ACC112 (cell line): ENCODE measurements around the gene RUSC1.

Experiments used
- H2AFZ ChIP-seq: fragments of 200-600 bp; sonication (generic); one replicate; pipeline ENCODE4 v1.6.0; 2017; ENCODE audit warnings: antibody characterized with exemption, low read length; ENCODE audit not compliant: unreplicated experiment
- H3K27ac ChIP-seq: fragments of 200-600 bp; sonication (generic); 2 replicates; pipeline ENCODE4 v1.5.1; 2014; ENCODE audit warnings: low read depth, mild to moderate bottlenecking, antibody characterized with exemption, low read length, moderate library complexity
- H3K27me3 ChIP-seq: fragments of 200-600 bp; sonication (generic); 2 replicates; pipeline ENCODE4 v1.6.1; 2014; ENCODE audit warnings: mild to moderate bottlenecking, antibody characterized with exemption, low read length, moderate library complexity, mixed read lengths; ENCODE audit not compliant: insufficient read depth
- H3K36me3 ChIP-seq: fragments of 200-600 bp; sonication (generic); 2 replicates; pipeline ENCODE4 v1.6.1; 2016; ENCODE audit warnings: mild to moderate bottlenecking, antibody characterized with exemption, low read length, moderate library complexity, mixed read lengths; ENCODE audit not compliant: insufficient read depth
- H3K4me1 ChIP-seq: fragments of 200-600 bp; sonication (generic); one replicate; pipeline ENCODE4 v1.6.1; 2016; ENCODE audit warnings: low read length, mixed read lengths; ENCODE audit not compliant: insufficient read depth, unreplicated experiment, control insufficient read depth
- H3K4me3 ChIP-seq: fragments of 200-600 bp; sonication (generic); 2 replicates; pipeline ENCODE4 v1.5.1; 2014; ENCODE audit warnings: mild to moderate bottlenecking, low read depth, low read length
- H3K79me2 ChIP-seq: fragments of 200-600 bp; sonication (generic); one replicate; pipeline ENCODE4 v1.6.0; 2016; ENCODE audit warnings: low read length; ENCODE audit not compliant: control insufficient read depth, unreplicated experiment, insufficient read depth

RUSC1 gene

DNA sequence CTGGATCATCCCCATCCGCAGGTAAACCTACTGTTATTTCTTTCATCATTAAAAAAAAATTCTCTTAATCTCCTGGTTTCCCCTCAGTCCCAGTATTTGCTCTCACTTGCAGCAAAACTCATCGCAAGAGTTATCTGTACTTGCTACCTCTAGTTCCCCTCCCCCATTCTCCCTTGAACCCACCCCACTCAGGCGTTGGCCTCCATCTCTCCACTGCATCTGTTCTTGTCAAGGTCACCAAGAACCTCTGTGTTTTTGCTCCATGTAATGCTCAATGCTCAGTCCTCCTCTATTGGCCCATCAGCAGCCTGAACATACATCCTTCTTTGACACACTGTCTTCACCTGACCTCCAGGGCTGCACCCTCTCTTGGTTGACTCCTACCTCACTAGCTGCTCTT lies 24.0 kb upstream of the RUSC1 start:
- Histone ChIP-seq H3K4me1 (no peaks in the 10 kb centered on the region), H3K36me3 (no peaks in the 10 kb centered on the region), H3K27me3 (peaks cover 52% of the 10 kb centered on the region), H3K79me2 (no peaks in the 10 kb centered on the region), H2AFZ (no peak overlapping the region), H3K27ac (no peak overlapping the region), H3K4me3 (no peak overlapping the region)

DNA sequence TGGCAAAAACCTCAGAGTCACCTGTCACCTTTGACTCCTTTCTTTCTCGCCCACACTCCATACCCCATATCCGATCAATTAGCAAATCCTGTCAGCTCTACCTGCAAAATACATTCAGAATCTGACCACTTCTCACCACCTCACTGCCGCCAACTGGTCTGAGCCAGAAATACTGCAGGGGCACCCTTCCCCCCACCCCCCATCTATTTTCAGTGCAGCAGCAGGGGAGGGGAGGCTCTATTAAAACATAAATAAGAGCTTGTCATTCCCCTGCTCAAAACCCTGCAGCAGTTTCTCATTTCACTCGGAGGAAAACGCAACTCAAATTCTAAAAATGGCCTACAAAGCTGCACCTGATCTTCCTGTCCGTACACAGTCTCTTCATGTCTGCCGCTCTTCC lies 23.3 kb upstream of the RUSC1 start:
- Histone ChIP-seq H3K79me2 (no peaks in the 10 kb centered on the region), H3K27ac (no peak overlapping the region), H3K36me3 (no peaks in the 10 kb centered on the region), H2AFZ (no peak overlapping the region), H3K27me3 (peaks cover 52% of the 10 kb centered on the region), H3K4me3 (no peak overlapping the region), H3K4me1 (no peaks in the 10 kb centered on the region)

DNA sequence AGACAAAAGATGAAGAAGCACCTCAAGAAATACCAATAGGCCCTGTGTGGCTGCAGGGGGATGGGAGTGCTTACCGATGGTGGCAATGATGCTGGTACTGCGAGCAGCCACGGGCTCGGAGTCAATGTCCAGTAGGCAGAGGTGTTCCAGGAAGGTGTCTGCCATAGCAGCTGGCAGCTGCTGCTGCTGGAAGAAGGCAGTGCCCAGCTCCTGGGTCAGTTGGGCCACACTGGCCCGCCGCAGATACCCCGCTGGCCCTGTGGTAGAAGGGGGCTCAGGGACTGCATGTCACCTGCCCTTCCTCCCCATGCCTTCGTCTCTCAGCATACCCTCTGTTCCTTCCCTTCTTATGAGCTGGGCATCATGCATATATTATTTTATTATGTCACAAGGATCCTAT lies 20.7 kb upstream of the RUSC1 start:
- Histone ChIP-seq H3K4me3 (no peak overlapping the region), H3K79me2 (no peaks in the 10 kb centered on the region), H3K36me3 (no peaks in the 10 kb centered on the region), H3K27ac (no peak overlapping the region), H3K4me1 (no peaks in the 10 kb centered on the region), H2AFZ (no peak overlapping the region), H3K27me3 (peaks cover 27% of the 10 kb centered on the region)

DNA sequence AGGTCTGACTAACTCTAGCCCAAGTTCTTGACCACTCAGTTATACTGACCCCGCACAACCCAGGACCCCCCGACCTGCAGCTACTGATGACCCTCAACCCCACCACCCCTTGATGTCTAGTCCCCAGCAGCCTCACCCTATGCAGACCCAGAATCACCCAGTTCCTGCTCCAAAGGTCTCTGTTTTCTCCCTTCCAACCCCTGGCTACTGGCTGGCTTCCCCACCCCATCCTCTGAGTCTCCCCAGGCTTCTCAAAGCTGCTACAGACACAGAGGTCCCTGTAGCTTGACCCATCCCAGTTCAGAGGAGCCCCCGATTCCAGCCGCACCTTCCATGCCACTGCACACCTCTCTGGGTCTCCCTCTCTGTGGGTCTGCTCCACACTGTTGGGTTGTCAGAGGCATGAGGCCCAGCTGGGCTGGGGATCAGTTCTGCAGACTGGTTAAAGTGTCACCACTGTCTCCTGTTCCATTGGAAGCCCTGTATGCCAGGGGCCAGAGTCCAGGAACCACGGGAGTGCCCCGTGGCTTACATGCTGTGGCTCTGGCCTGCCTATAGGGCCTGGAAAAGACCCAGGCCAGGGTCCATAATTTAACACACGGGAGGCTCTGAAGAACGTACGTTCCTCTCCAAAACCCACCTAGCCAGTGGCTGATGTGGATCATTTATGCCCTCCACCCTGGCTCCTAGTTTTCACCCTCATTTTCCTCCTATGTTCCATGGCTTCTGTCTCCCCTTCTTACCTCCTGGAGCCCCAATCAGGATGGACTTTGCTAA lies 20.0 kb upstream of the RUSC1 start:
- H3K27me3 ChIP-seq: peaks cover 20% of the 10 kb centered on the region
- no peak overlapping the region for H3K4me3 ChIP-seq
- no peaks in the 10 kb centered on the region for H3K79me2 ChIP-seq
- H3K27ac ChIP-seq: no peak overlapping the region
- H3K36me3 ChIP-seq: no peaks in the 10 kb centered on the region
- peaks cover under 1% of the 10 kb centered on the region for H3K4me1 ChIP-seq
- no peak overlapping the region for H2AFZ ChIP-seq

DNA sequence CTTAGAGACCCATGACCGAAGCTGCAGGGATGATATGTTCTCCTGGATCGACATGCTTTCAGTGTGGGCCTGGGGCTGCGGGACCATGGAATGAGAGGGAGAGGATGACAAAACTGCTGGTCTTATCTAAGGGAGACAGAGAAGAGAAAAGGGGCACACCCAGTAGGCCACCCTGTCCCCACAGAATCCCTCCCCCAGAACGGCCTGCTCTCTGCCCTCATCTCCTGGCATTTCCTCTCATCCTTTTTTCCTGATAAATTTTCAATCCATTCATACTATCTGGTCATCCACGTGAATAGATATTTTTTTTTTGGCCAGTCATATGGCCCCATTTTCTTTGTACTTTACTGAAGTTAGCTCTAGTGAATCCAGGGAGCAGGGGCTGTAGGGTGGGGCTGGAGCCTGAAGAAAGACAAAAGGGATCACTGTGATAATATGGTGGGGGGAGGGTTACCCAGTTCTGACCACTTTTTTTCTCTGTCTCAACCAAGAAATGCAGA lies 19.3 kb upstream of the RUSC1 start, which contains the start of gene PKLR:
TSS of gene PKLR (minus strand) at position 97 of the 500 bp plus-strand sequence. CDS start at position 54, 43 bp downstream.
- no peak within 1 kb of the TSS for H3K27ac ChIP-seq
- H2AFZ ChIP-seq: no peak within 1 kb of the TSS
- peaks cover 4% of the 10 kb centered on the region for H3K4me1 ChIP-seq
- H3K36me3 ChIP-seq: no peaks in the 10 kb centered on the region
- H3K27me3 ChIP-seq: peaks cover 13% of the 10 kb centered on the region
- H3K4me3 ChIP-seq: no peak within 1 kb of the TSS
- no peaks in the 10 kb centered on the region for H3K79me2 ChIP-seq

DNA sequence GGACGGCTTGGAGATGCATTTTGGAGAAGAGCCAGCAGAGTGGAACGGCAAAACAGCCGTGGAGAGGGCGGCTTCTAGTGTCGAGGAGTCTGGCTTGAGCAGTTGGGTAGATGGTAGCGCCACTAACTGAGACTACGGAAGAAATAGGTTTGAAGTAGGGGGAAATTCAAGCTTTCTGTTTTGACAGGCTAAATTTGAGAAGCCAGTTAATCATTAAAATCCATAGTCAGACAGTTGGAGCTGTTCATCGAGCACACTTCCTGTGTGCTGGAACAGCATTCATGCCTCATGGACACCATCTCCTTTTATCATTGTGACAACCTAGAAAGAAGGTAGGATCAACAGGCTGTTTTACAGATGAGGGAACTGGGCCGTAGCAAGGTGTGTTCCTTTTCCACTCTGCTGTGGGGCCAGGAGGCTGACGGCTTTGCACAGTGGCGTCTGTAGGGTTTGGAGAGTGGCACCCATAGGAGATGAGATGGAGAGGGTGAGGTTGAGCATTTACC lies 16.1 kb upstream of the RUSC1 start:
- H3K4me3 ChIP-seq: no peak overlapping the region

DNA sequence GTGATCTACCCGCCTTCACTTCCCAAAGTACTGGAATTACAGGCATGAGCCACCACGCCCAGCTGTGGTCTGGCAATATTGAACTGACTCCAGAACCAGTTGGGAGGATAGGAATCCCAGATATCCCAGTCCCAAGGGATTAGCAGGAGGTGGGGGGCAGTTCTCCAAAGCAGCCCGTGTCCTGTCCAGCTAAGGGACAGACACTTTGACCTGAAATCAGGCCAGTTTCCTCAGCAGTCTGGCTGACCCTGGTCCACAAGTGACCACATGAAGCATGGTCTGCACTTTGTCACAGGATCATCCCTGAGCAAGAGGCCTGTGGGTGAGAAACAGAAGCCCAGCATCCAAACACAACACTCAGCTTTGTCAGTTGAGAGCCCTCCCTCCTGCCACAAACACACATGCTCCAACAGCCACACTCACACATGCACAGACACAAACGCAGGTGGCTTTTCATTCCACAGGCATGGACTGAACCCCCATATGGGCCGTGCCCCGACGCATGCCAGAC lies 14.8 kb upstream of the RUSC1 start:
- peaks cover 22% of the 10 kb centered on the region for H3K79me2 ChIP-seq

More for the DNA sequence above, 16.1 kb upstream of the RUSC1 start:
- H2AFZ ChIP-seq: no peak overlapping the region
- H3K4me1 ChIP-seq: peaks cover 10% of the 10 kb centered on the region
- no peaks in the 10 kb centered on the region for H3K27me3 ChIP-seq
- H3K79me2 ChIP-seq: peaks cover 9% of the 10 kb centered on the region
- no peaks in the 10 kb centered on the region for H3K36me3 ChIP-seq
- H3K27ac ChIP-seq: no peak overlapping the region

DNA sequence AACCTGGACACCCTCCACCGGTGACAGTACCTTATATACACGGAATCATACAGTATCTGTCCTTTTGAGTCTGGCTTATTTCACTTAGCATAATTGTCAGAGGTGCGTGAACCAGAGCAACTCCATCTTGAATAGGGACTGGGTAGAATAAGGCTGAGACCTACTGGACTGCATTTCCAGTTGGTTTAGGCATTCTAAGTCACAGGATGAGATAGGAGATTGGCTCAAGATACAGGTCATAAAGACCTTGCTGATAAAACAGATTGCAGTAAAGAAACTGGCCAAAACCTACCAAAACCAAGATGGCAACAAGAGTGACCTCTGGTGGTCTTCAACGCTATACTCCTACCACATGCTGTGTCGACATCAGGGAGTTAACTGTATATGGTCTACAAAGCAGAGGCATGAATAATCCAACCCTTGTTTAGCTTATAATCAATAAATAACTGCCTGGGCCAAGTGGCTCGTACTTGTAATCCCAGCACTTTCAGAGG lies 13.4 kb upstream of the RUSC1 start:
- Histone ChIP-seq H3K27me3 (no peaks in the 10 kb centered on the region), H3K4me1 (peaks cover 24% of the 10 kb centered on the region), H3K4me3 (no peak overlapping the region), H3K27ac (0 out of 2 replicates have a peak overlapping the region, but pooled peaks have one; percentile 97), H2AFZ (no peak overlapping the region), H3K79me2 (peaks cover 34% of the 10 kb centered on the region), H3K36me3 (peaks cover under 1% of the 10 kb centered on the region; the same call in 1 of the 2 replicates)

More for the DNA sequence above, 14.8 kb upstream of the RUSC1 start:
- H3K27ac ChIP-seq: no peak overlapping the region
- H2AFZ ChIP-seq: peak overlapping the region; percentile 3
- no peaks in the 10 kb centered on the region for H3K36me3 ChIP-seq
- peaks cover 20% of the 10 kb centered on the region for H3K4me1 ChIP-seq
- H3K4me3 ChIP-seq: no peak overlapping the region
- H3K27me3 ChIP-seq: no peaks in the 10 kb centered on the region

DNA sequence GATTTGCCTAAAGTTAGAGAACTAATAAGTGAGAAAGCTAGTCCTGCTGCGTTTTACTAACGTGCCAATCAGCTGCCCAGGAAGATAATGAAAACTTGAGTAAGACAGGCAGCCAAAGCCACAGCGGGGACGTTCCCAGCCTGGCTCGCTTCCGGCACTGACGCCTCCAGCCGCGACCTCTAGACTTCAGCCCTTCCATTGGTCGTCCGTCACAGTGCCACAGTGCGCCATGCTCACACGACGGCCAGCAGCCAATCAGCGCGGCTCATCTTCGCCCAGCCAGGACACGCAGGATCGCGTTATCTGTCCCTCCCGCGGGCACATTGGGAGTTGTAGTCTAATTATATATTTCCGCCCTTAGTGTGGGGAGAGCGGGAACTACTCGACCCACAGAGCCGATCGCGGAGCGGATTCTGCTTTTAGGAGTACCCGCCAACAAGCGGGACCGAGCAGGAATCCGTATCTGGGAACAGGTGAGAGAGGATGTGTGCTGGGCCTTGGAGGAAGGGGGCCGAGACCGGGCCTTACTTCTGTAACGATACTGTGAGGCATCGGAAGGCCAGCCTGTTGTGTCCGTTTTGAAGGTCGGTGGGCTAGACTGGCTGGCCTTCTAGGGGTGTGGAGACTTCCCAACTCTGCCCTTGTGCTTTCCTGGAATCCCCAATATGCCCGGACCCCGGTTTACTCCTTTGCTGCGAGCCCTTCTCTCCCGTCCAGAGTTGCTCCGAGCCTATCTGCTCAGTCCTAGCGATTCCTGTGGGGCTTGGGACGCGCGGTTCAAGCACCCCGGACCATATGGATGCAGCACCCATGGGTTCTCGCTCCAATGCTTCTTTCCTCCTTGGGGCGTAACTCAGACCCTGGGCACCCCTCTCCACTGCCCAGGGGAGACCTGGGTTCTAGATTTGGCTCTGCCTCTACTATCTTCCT lies 11.9 kb upstream of the RUSC1 start, which contains the start of gene FDPS:
TSS of gene FDPS (plus strand) at position 374 of the 930 bp plus-strand sequence. CDS start 924 bp downstream, outside the sequence.
- H2AFZ ChIP-seq: peak within 1 kb of the TSS; percentile 91
- H3K79me2 ChIP-seq: peaks cover 38% of the 10 kb centered on the region
- peaks cover 7% of the 10 kb centered on the region; the same call in 1 of the 2 replicates for H3K36me3 ChIP-seq
- H3K27ac ChIP-seq: peak within 1 kb of the TSS; percentile 97
- H3K4me1 ChIP-seq: peaks cover 24% of the 10 kb centered on the region
- H3K27me3 ChIP-seq: no peaks in the 10 kb centered on the region
- H3K4me3 ChIP-seq: peak within 1 kb of the TSS; percentile 80
